22Rv1 (cell line): ENCODE data around the gene ANXA10.
"Not testable (repeated sequence)": the region's sequence is repeated elsewhere in the genome, so short reads cannot be mapped to it uniquely, and the experiment has no call there.

Source experiments
- H3K27ac ChIP-seq: fragments of 450-650 bp; 2 replicates; pipeline ENCODE4 v1.5.1; 2017
- CTCF ChIP-seq: fragments of 450-650 bp; IDR thresholded peaks from 2 replicates; pipeline ENCODE4 v1.5.1; 2017; ENCODE audit warnings: mild to moderate bottlenecking
- ZFX ChIP-seq: fragments of 450-650 bp; IDR thresholded peaks from 2 replicates; pipeline ENCODE4 v1.6.1; 2017; ENCODE audit warnings: antibody characterized with exemption, borderline replicate concordance

The ANXA10 gene

GRCh38 chr4:168097161-168097560 lies 4.8 kb downstream of the ANXA10 start:
- no peak for TF ChIP-seq ZFX
- no peak for TF ChIP-seq CTCF
- no peak overlapping the region for H3K27ac ChIP-seq

GRCh38 chr4:168098248-168098717 lies 5.9 kb downstream of the ANXA10 start:
- no peak overlapping the region for H3K27ac ChIP-seq

GRCh38 chr4:168099195-168099594 lies 6.9 kb downstream of the ANXA10 start:
- TF ChIP-seq CTCF (no peak), ZFX (no peak)
- H3K27ac ChIP-seq, result no peak overlapping the region

More at GRCh38 chr4:168098248-168098717, 5.9 kb downstream of the ANXA10 start:
- TF ChIP-seq ZFX (no peak), CTCF (no peak)

GRCh38 chr4:168101026-168101425 lies 8.7 kb downstream of the ANXA10 start:
- no peak overlapping the region for H3K27ac ChIP-seq
- no peak for TF ChIP-seq CTCF
- no peak for TF ChIP-seq ZFX

GRCh38 chr4:168102403-168102802 lies 10.1 kb downstream of the ANXA10 start:
- H3K27ac ChIP-seq, result no peak overlapping the region
- TF ChIP-seq CTCF (no peak), ZFX (no peak)

- no peak overlapping the region for H3K27ac ChIP-seq
- TF ChIP-seq CTCF, result no peak
- TF ChIP-seq ZFX, result no peak
Measured at GRCh38 chr4:168109527-168109926, 17.2 kb downstream of the ANXA10 start.

- not testable (repeated sequence) for H3K27ac ChIP-seq
Measured at GRCh38 chr4:168113059-168113458, 20.7 kb downstream of the ANXA10 start.

- TF ChIP-seq CTCF (no peak), ZFX (no peak)
- H3K27ac ChIP-seq, result no peak overlapping the region
Measured at GRCh38 chr4:168118116-168118655, 25.8 kb downstream of the ANXA10 start.
